SIG-M5 treated with dmso at 0.1 percent for 504 hours (cell line): ENCODE data around the gene TBCK.
"Not testable (repeated sequence)": the region's sequence is repeated elsewhere in the genome, so short reads cannot be mapped to it uniquely, and the experiment has no call there.

ENCODE experiments used
- DNase-seq: peaks from one replicate; lab custom pipeline; 2025; ENCODE audit not compliant: unreplicated experiment; lab: John Stamatoyannopoulos, UW

Gene TBCK

DNA sequence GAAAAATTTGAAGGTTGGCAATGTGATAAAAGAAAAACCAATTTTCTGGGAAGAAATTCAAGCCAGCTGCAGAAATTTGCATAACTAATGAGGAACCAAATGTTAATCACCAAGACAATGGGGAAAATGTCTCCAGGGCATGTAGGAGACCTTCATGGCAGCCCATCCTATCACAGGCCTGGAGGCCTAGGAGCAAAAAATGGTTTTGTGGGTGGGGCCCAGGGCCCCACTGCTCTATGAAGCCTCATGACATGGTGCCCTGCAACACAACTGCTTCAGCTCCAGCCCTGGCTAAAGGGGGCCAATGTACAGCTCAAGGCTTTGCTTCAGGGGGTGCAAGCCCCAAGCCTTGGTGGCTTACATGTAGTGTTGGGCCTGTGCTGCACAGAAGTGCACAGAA lies 184.0 kb downstream of the TBCK start:
- no peak for DNase-seq

- DNase-seq: no peak
Measured at GRCh38 chr4:106126062-106126461, 189.9 kb downstream of the TBCK start.

GRCh38 chr4:106119949-106120555 lies 196.0 kb downstream of the TBCK start:
- not testable (repeated sequence) for DNase-seq

GRCh38 chr4:106116025-106116424 lies 200.0 kb downstream of the TBCK start:
- no peak for DNase-seq

- no peak for DNase-seq
Measured at GRCh38 chr4:106114270-106114669, 201.7 kb downstream of the TBCK start.

DNA sequence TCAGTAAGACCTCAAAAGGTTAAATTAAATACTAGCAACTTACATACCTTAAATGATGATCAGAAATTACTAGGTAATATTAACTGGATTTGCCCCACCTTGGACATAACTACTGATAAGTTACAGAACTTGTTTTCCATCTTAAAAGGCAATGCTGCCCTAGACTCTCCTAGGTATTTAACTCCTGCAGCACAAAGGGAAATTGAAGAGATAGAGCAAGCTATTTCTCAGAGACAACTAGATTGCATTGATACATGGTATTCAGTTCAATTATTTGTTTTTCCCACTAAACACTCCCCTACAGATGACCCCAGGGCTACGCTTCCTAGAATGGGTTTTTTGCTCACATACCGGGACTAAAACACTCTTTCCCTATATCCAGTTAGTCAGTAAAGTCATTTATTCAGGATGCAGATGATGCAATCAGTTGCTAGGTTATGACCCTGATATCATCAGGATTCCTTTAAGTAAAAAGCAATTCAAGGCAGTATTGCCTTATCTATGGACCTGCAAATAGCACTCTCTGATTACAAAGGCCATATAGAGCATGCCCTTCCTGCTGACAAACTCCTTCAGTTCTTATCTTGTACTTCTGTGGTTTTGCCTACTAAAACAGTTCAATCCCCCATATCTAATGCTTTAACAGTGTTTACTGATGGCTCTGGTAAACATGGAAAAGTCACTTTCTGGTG lies 204.1 kb downstream of the TBCK start:
- not testable (repeated sequence) for DNase-seq

DNA sequence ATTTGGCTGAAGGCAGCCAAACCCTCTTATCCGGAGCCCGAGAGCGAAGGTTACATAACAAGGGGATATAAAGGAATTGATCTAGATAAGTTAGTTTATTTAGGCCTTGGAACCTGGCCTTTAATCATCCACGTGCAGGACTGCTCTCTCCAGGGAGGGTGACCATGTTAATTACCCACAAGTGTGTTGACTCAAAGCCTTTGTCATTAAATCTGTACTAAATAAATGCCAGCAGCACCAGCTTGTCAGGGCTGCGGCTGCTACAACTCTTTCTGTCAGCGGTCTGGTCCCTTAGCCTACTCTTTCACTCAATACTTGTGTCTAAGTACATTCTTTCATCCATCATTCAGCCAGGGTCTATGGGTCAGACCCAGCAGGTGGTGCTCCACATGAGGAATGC lies 206.1 kb downstream of the TBCK start:
- no peak for DNase-seq

- no peak for DNase-seq
Measured at GRCh38 chr4:106105697-106106096, 210.3 kb downstream of the TBCK start.

- DNase-seq: no peak
Measured at GRCh38 chr4:106104276-106104675, 211.7 kb downstream of the TBCK start.

DNA sequence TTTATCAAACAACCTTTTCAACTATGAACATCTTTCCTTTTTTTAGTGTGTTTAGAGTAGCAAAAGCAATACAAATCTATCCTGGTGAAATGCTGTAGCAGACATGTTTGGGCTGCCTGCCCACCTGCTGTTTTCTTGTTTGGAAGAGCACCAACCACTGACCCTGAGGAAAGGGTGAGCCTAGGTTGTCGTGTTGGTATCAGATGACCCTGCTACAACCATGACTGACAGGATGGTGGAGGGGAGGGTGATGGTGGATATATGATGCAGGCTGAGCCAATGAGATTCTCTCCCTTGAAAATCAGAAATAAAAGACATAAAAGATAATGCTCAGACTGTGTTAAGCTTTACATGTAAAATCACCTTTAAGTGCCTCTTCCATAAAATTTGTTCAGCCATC lies 219.6 kb downstream of the TBCK start:
- DNase-seq: no peak

DNA sequence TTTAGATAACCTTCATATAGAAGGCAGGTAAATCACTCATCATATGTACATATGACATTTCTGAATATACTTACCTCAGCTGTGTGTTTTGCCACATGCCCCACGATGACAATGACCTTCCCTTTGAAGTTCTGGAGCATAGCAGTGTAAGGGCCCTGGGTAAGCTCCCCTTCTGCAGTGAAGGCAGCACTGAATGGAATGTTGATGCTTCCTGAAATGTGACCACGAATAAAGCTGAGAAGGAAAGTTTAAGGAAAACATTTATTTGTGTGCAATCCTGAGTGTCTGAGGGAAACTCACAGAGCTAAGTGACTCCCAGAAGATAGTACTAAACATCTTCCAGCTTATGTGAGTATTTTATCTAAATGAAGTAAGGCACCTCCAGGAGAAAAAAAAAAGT lies 220.6 kb downstream of the TBCK start:
- no peak for DNase-seq

DNA sequence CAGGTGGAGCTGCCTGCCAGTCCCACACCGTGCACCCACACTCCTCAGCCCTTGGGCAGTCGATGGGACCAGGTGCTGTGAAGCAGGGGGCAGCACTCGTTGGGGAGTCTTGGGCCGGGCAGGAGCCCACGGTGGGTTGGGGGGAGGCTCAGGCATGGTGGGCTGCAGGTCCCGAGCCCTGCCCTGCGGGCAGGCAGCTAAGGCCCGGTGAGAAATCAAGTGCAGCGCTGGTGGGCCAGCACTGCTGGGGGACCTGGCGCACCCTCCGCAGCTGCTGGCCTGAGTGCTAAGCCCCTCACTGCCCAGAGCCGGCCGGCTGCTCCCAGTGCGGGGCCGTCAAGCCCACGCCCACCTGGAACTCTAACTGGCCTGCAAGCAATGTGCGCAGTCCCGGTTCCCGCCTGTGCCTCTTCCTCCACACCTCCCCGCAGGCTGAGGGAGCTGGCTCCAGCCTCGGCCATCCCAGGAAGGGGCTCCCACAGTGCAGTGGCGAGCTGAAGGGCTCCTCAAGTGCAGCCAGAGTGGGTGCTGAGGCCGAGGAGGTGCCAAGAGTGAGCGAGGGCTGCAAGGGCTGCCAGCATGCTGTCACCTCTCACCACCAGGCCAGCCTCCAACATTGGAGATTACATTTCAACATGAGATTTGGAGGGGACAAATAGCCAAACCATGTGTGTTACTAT lies 223.5 kb downstream of the TBCK start:
- DNase-seq: no peak

- DNase-seq: no peak
Measured at GRCh38 chr4:106090826-106091225, 225.2 kb downstream of the TBCK start.

- no peak for DNase-seq
Measured at GRCh38 chr4:106083065-106083464, 232.9 kb downstream of the TBCK start.

DNA sequence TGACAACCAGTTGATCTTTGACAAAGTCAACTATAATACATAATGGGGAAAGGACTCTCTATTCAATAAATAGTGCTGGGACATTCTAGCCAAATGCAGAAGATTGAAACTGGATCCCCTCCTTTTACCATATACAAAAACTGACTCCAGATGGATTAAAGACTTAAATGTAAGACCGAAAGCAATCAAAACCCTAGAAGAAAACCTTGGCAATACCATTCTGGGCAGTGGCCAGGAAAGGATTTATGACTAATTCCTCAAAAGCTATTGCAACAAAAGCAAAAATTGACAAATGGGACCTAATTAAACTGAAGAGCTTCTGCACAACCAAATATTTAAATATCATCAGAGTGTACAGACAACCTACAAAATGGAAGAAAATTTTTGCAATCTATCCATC lies 235.6 kb downstream of the TBCK start:
- DNase-seq: no peak

- no peak for DNase-seq
Measured at GRCh38 chr4:106079616-106080015, 236.4 kb downstream of the TBCK start.

DNA sequence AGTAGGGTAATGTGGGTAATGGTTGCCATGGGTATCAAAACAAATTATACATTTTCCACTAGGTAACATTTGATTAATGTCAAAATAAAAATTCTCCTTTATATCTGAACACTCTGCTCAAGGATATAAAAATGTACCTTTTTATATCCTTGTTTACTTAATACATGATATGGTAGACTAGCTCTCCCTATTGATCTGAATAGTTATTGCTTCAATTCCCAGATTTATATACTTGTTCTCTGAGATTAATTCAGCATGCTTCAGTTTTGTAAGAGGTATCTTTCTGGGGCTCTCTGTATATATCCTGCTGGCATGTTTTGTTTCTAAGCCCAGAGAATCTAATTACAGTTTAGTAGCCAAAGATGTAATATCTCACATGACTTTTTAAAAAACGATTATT lies 251.0 kb downstream of the TBCK start:
- DNase-seq: no peak

DNA sequence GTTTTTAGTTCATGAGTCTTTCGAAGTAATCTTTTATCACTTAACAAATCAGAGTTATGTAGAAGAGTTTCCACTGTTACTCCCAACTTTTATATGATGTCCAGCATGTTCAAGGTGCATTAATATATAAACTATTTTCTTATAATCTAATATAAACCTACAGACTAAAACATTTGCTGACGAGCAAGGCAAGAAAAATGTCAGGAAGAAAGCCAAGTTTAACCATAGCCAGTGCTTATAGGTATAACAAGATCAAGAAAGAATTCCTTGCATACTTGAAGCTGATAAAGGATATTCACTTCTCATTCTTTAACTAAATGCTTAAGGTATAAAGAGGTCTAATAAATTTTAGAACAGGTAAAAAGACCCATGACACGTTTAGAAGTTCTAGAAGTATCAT lies 253.0 kb downstream of the TBCK start:
- no peak for DNase-seq

- DNase-seq: no peak
Measured at GRCh38 chr4:106062452-106062875, 253.5 kb downstream of the TBCK start.

GRCh38 chr4:106058921-106059320 lies 257.1 kb downstream of the TBCK start:
- DNase-seq: no peak

GRCh38 chr4:106056914-106057313 lies 259.1 kb downstream of the TBCK start:
- no peak for DNase-seq

DNA sequence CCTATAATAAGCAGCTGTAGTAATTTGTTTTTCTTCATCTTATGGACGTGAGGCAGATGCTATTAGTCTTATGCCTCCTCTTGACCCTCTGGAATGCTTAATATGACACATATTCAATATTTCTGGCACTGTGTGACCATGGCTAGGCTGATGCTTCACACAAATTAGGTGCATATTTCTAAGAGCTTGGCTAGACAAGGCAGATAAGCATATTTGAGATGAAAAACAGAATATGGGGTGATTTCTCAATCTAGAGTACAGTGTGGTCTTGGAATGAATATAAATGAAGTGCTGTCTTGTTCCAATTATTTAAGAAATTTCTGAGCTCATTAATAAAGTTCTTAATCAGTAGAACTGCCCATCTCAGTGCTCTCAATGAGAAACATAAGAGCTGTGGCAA lies 264.5 kb downstream of the TBCK start:
- no peak for DNase-seq
